Effector memory CD4-positive, alpha-beta T cell (primary cell): ENCODE data around the gene VAV2.

ENCODE experiments used
- DNase-seq, 3 donors: peaks; one replicate each; pipeline ENCODE4 v3.0.0-alpha.2; 2020
- H3K27ac ChIP-seq: 2 replicates; pipeline ENCODE4 v1.7.0; 2013; ENCODE audit warnings: mild to moderate bottlenecking, low read length, moderate library complexity; ENCODE audit not compliant: insufficient read depth, poor library complexity, severe bottlenecking
- H3K27me3 ChIP-seq: replicated peaks from 2 replicates; pipeline ENCODE4 v1.7.0; 2013; ENCODE audit warnings: mild to moderate bottlenecking, low read length; ENCODE audit not compliant: insufficient read depth, control insufficient read depth, poor library complexity, severe bottlenecking
- H3K36me3 ChIP-seq: 2 replicates; pipeline ENCODE4 v1.7.0; 2013; ENCODE audit warnings: mild to moderate bottlenecking, low read length, moderate library complexity; ENCODE audit not compliant: control insufficient read depth, insufficient read depth
- H3K4me1 ChIP-seq: 2 replicates; pipeline ENCODE4 v1.7.0; 2013; ENCODE audit warnings: low read length, mild to moderate bottlenecking; ENCODE audit not compliant: control insufficient read depth, insufficient read depth, poor library complexity, severe bottlenecking
- H3K4me3 ChIP-seq: 2 replicates; pipeline ENCODE4 v1.7.0; 2013; ENCODE audit warnings: low read length, low read depth, mild to moderate bottlenecking; ENCODE audit not compliant: insufficient read depth, poor library complexity, severe bottlenecking
- H3K9me3 ChIP-seq: 2 replicates; pipeline ENCODE4 v1.7.0; 2013; ENCODE audit warnings: mild to moderate bottlenecking, low read length, moderate library complexity; ENCODE audit not compliant: control insufficient read depth

VAV2 gene

GRCh38 chr9:133935328-133936005, 56.7 kb downstream of the VAV2 start:
- Histone ChIP-seq H3K27ac (no peak overlapping the region), H3K36me3 (no peaks in the 10 kb centered on the region), H3K4me3 (no peak overlapping the region), H3K9me3 (no peaks in the 10 kb centered on the region), H3K27me3 (no peaks in the 10 kb centered on the region), H3K4me1 (no peaks in the 10 kb centered on the region)
- DNase-seq: no peak

- no peak overlapping the region for H3K27ac ChIP-seq
- no peaks in the 10 kb centered on the region for H3K9me3 ChIP-seq
- no peak overlapping the region for H3K4me3 ChIP-seq
- H3K36me3 ChIP-seq: no peaks in the 10 kb centered on the region
- DNase-seq: no peak
- H3K27me3 ChIP-seq: no peaks in the 10 kb centered on the region
- H3K4me1 ChIP-seq: no peaks in the 10 kb centered on the region
Measured at GRCh38 chr9:133934482-133935232, 57.5 kb downstream of the VAV2 start.

- Histone ChIP-seq H3K27me3 (no peaks in the 10 kb centered on the region), H3K9me3 (no peaks in the 10 kb centered on the region), H3K4me1 (no peaks in the 10 kb centered on the region), H3K4me3 (no peak overlapping the region), H3K27ac (no peak overlapping the region), H3K36me3 (no peaks in the 10 kb centered on the region)
- no peak for DNase-seq
Measured at GRCh38 chr9:133933426-133934026, 58.6 kb downstream of the VAV2 start.

- Histone ChIP-seq H3K36me3 (no peaks in the 10 kb centered on the region), H3K27ac (no peak overlapping the region), H3K9me3 (no peaks in the 10 kb centered on the region), H3K4me1 (no peaks in the 10 kb centered on the region), H3K4me3 (no peak overlapping the region), H3K27me3 (no peaks in the 10 kb centered on the region)
- no peak for DNase-seq
Measured at GRCh38 chr9:133932633-133933032, 59.5 kb downstream of the VAV2 start.

GRCh38 chr9:133932181-133932580, 59.9 kb downstream of the VAV2 start:
- no peak for DNase-seq
- H3K27me3 ChIP-seq: no peaks in the 10 kb centered on the region

GRCh38 chr9:133930682-133931485, 61.2 kb downstream of the VAV2 start:
- H3K36me3 ChIP-seq: no peaks in the 10 kb centered on the region
- no peak overlapping the region for H3K4me3 ChIP-seq
- H3K9me3 ChIP-seq: no peaks in the 10 kb centered on the region
- H3K27ac ChIP-seq: no peak overlapping the region
- H3K4me1 ChIP-seq: no peaks in the 10 kb centered on the region
- no peak for DNase-seq
- no peaks in the 10 kb centered on the region for H3K27me3 ChIP-seq

More at GRCh38 chr9:133932181-133932580, 59.9 kb downstream of the VAV2 start:
- H3K4me1 ChIP-seq: no peaks in the 10 kb centered on the region
- H3K36me3 ChIP-seq: no peaks in the 10 kb centered on the region
- H3K9me3 ChIP-seq: no peaks in the 10 kb centered on the region
- no peak overlapping the region for H3K27ac ChIP-seq
- no peak overlapping the region for H3K4me3 ChIP-seq

GRCh38 chr9:133930046-133930681, 62.0 kb downstream of the VAV2 start:
- Histone ChIP-seq H3K9me3 (no peaks in the 10 kb centered on the region), H3K36me3 (no peaks in the 10 kb centered on the region), H3K27ac (no peak overlapping the region), H3K27me3 (no peaks in the 10 kb centered on the region), H3K4me1 (no peaks in the 10 kb centered on the region), H3K4me3 (no peak overlapping the region)
- DNase-seq: no peak

- H3K4me1 ChIP-seq: no peaks in the 10 kb centered on the region
Measured at GRCh38 chr9:133929599-133929998, 62.5 kb downstream of the VAV2 start.

GRCh38 chr9:133928248-133928764, 63.8 kb downstream of the VAV2 start:
- Histone ChIP-seq H3K4me3 (no peak overlapping the region), H3K27ac (no peak overlapping the region), H3K4me1 (no peaks in the 10 kb centered on the region), H3K27me3 (no peaks in the 10 kb centered on the region), H3K9me3 (no peaks in the 10 kb centered on the region), H3K36me3 (no peaks in the 10 kb centered on the region)
- DNase-seq: no peak

More at GRCh38 chr9:133929599-133929998, 62.5 kb downstream of the VAV2 start:
- no peak overlapping the region for H3K4me3 ChIP-seq
- H3K36me3 ChIP-seq: no peaks in the 10 kb centered on the region
- no peaks in the 10 kb centered on the region for H3K27me3 ChIP-seq
- no peaks in the 10 kb centered on the region for H3K9me3 ChIP-seq
- no peak overlapping the region for H3K27ac ChIP-seq
- no peak for DNase-seq
